GM21619 (cell line): ENCODE results near the gene LPCAT3.
A peak's percentile ranks its signal among the peaks of the same experiment; 100 is the strongest.

Source experiments
- ATAC-seq: cut with Tn5 transposase; IDR thresholded peaks from one replicate; pipeline ENCODE4 v1.9.1; 2021; ENCODE audit not compliant: unreplicated experiment

LPCAT3 gene

GRCh38 chr12:7001921-7002591 is 16.2 kb downstream of the LPCAT3 start:
- ATAC-seq, result no peak

GRCh38 chr12:6998715-6999451 is 19.4 kb downstream of the LPCAT3 start:
- no peak for ATAC-seq

- no peak for ATAC-seq
Observed at GRCh38 chr12:6996040-6996441, 22.2 kb downstream of the LPCAT3 start.

GRCh38 chr12:6987956-6988553 is 30.2 kb downstream of the LPCAT3 start:
- no peak for ATAC-seq

GRCh38 chr12:6982532-6982931 is 35.7 kb downstream of the LPCAT3 start:
- no peak for ATAC-seq

- ATAC-seq, result no peak
Observed at GRCh38 chr12:6981152-6982052, 36.9 kb downstream of the LPCAT3 start.

GRCh38 chr12:6980740-6981139 is 37.5 kb downstream of the LPCAT3 start:
- no peak for ATAC-seq

- no peak for ATAC-seq
Observed at GRCh38 chr12:6980075-6980474, 38.2 kb downstream of the LPCAT3 start.

GRCh38 chr12:6979453-6979852 is 38.8 kb downstream of the LPCAT3 start:
- no peak for ATAC-seq

GRCh38 chr12:6979021-6979420 is 39.3 kb downstream of the LPCAT3 start:
- no peak for ATAC-seq

- ATAC-seq, result no peak
Observed at GRCh38 chr12:6978611-6979011, 39.7 kb downstream of the LPCAT3 start.

GRCh38 chr12:6978188-6978587 is 40.1 kb downstream of the LPCAT3 start:
- ATAC-seq, result no peak

GRCh38 chr12:6977653-6978052 is 40.6 kb downstream of the LPCAT3 start:
- ATAC-seq, result no peak

- no peak for ATAC-seq
Observed at GRCh38 chr12:6975297-6976032, 42.8 kb downstream of the LPCAT3 start.

GRCh38 chr12:6974180-6974579 is 44.1 kb downstream of the LPCAT3 start:
- no peak for ATAC-seq

GRCh38 chr12:6970096-6970527 is 48.2 kb downstream of the LPCAT3 start:
- ATAC-seq, result peak; percentile 10

GRCh38 chr12:6968426-6968825 is 49.9 kb downstream of the LPCAT3 start:
- no peak for ATAC-seq

- no peak for ATAC-seq
Observed at GRCh38 chr12:6967651-6968100, 50.6 kb downstream of the LPCAT3 start.

- no peak for ATAC-seq
Observed at GRCh38 chr12:6966351-6966750, 51.9 kb downstream of the LPCAT3 start.

GRCh38 chr12:6965714-6966113 is 52.6 kb downstream of the LPCAT3 start:
- ATAC-seq, result no peak
